Left lung (tissue), 10 donors: Measurements from ENCODE around the gene ALPK1. TPM values are rescaled to one million over a fixed set of nuclear protein-coding genes. Genes with fewer than 3 reads are reported as not detected.

ENCODE experiments used
- ATAC-seq: fragments of 200-7000 bp; cut with Tn5 transposase; one replicate; pipeline ENCODE4 v1.9.1; 2020; ENCODE audit warnings: moderate library complexity
- DNase-seq, 4 donors: peaks; one replicate each; pipeline ENCODE4 v3.0.0-alpha.2; 2013 to 2020
- H3K27ac ChIP-seq, 2 donors: fragments of 200-600 bp; sonication (generic) in 1 of 2; one replicate each; pipeline versions ENCODE4 v1.5.0 to v1.8.0; 2020 to 2021
- H3K27me3 ChIP-seq, 2 donors: fragments of 200-600 bp; sonication (generic) in 1 of 2; one replicate each; pipeline versions ENCODE4 v1.5.0 to v1.8.0; 2020 to 2021
- H3K36me3 ChIP-seq, 2 donors: fragments of 200-600 bp; sonication (generic) in 1 of 2; one replicate each; pipeline versions ENCODE4 v1.5.0 to v1.8.0; 2020 to 2021
- H3K4me1 ChIP-seq, 2 donors: fragments of 200-600 bp; one replicate each; pipeline ENCODE4 v1.8.0; 2021
- H3K4me3 ChIP-seq, 2 donors: fragments of 200-600 bp; sonication (generic) in 1 of 2; one replicate each; pipeline versions ENCODE4 v1.5.0 to v1.8.0; 2020 to 2021; ENCODE audit warnings: mild to moderate bottlenecking in 1 of 2
- H3K9me3 ChIP-seq, 2 donors: fragments of 200-600 bp; sonication (generic) in 1 of 2; one replicate each; pipeline versions ENCODE4 v1.5.0 to v1.8.0; 2020 to 2021
- CTCF ChIP-seq, 2 donors: fragments of 200-600 bp; sonication (generic) in 1 of 2; IDR thresholded peaks; one replicate each; pipeline versions ENCODE4 v1.5.0 to v1.8.0; 2021; ENCODE audit warnings: antibody characterized with exemption in 2 of 2
- intact Hi-C, 2 donors: fragments of 100-400 bp; cut with DNase I; formaldehyde crosslinking; loops; one replicate each; pipeline versions ENCODE4 v1.11.2 to v1.14.2; 2022
- polyA plus RNA-seq, 6 donors: library from polyadenylated mRNA; unstranded; fragments of 120-200 nt; gene quantifications; one replicate each; pipeline ENCODE4 v1.2.1, GENCODE V29; 2013; ENCODE audit not compliant: insufficient read length in 6 of 6
- total RNA-seq, 2 donors: library from RNA; stranded (reverse); fragmentation: NEBNext Ultra II Directional; extraction: Animal tissue kit (Norgen Biotek cat#: 25700); gene quantifications; one replicate each; pipeline ENCODE4 v1.2.1, GENCODE V29; 2021
- donor health status: DM: no; HTN: yes; CAD: no.
- donor health status: DM: no; HTN: no; CAD: no.

ALPK1 gene
- total and polyA plus RNA-seq, 8 donors = 16.3 to 38.5 (median 22.1) TPM

GRCh38 chr4:112312610-112313239, 15.6 kb downstream of the ALPK1 start:
- no peak overlapping the region for H3K4me3 ChIP-seq
- intact Hi-C loops = no loop called here
- TF ChIP-seq CTCF (IDR thresholded peaks at IDR 0.05) = no peak
- no peaks in the 10 kb centered on the region for H3K27me3 ChIP-seq
- ATAC-seq = no peak
- no peaks in the 10 kb centered on the region for H3K36me3 ChIP-seq
- peaks cover 0 to 62% of the 10 kb centered on the region in 2 donors for H3K4me1 ChIP-seq
- DNase-seq = no peak
- no peaks in the 10 kb centered on the region for H3K9me3 ChIP-seq
- peak overlapping the region in 1 of 2 donors; percentile 84 for H3K27ac ChIP-seq

DNA sequence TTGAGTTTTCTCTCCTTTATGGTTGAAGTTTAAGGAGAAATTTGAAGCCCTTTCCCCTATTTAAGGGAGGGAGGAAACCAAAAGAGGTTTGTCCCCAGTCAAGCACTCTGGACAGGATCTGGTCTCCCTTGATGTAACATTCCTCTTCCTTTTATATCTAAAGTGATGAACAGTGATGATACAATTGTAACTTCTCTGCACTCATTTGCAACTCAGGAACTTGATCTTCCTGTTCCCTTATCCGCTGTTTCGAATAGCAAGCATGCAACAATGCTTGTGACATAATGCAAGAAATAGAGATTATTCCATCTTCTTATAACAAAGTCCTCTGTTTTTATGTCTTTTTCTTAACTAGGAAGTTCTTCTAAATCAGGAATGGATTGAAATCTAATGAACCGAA, 18.3 kb downstream of the ALPK1 start:
- Histone ChIP-seq H3K27me3 (no peaks in the 10 kb centered on the region), H3K36me3 (no peaks in the 10 kb centered on the region), H3K4me3 (no peak overlapping the region), H3K9me3 (no peaks in the 10 kb centered on the region), H3K27ac (peak overlapping the region in 1 of 2 donors; percentile 84), H3K4me1 (peaks cover 0 to 61% of the 10 kb centered on the region in 2 donors)
- intact Hi-C loops = no loop called here
- no peak for TF ChIP-seq CTCF (IDR thresholded peaks at IDR 0.05)
- ATAC-seq = peak; percentile 55
- DNase-seq = no peak

GRCh38 chr4:112316360-112316759, 19.2 kb downstream of the ALPK1 start:
- no peaks in the 10 kb centered on the region for H3K27me3 ChIP-seq
- intact Hi-C loops = no loop called here
- no peak for DNase-seq
- H3K4me1 ChIP-seq = peaks cover 0 to 64% of the 10 kb centered on the region in 2 donors
- no peak for TF ChIP-seq CTCF (IDR thresholded peaks at IDR 0.05)
- H3K4me3 ChIP-seq = no peak overlapping the region
- ATAC-seq = peak; percentile 55
- H3K9me3 ChIP-seq = no peaks in the 10 kb centered on the region
- peak overlapping the region in 1 of 2 donors; percentile 84 for H3K27ac ChIP-seq
- H3K36me3 ChIP-seq = no peaks in the 10 kb centered on the region

DNA sequence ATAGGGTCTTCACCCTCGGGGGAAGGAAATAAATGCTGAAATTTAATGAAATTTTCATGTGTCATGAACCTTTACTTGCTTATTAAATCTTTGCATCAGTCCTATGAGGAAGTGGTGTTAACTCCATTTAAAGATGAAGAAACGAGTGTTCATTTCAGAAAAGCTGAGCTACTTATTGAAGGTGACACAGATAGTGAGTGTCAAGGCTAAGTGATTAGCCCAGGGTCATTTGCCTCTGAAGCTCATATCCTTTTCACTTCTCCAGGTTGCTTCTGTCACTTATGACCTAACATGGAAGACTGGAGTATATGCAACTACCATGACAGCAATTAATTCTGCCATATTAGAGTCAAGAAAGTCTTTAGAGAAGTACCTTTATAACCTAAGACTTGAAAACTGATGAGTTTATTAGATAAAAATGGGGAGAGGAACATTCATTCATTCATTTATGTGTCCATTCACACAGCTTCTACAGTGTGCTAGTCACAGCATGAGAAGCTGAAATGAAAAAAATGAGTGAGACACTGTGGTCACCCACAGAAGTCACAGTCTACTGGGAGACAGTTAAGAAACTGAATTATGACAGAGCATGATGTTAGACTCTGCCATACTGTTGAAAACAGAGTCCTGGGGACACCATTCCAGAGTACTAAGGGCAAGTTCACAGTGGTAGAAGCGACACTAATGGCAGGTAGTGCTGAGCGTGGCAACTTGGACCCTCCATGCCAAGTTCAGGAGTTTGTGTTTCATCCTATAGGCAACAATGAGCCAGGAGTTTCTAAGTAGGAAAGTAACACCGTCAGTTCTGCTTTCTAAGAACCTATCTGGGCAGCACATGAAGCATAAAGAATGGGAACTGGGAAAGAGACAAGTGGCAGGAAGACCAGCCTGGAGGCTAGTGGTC, 21.3 kb downstream of the ALPK1 start:
- DNase-seq (no peak), ATAC-seq (no peak)
- no peak overlapping the region for H3K27ac ChIP-seq
- intact Hi-C loops = no loop called here
- peaks cover 0 to 55% of the 10 kb centered on the region in 2 donors for H3K4me1 ChIP-seq
- H3K36me3 ChIP-seq = no peaks in the 10 kb centered on the region
- no peak overlapping the region for H3K4me3 ChIP-seq
- TF ChIP-seq CTCF (IDR thresholded peaks at IDR 0.05) = no peak
- H3K9me3 ChIP-seq = no peaks in the 10 kb centered on the region
- no peaks in the 10 kb centered on the region for H3K27me3 ChIP-seq
